ENCODE results near the gene LYPD5.

DNA sequence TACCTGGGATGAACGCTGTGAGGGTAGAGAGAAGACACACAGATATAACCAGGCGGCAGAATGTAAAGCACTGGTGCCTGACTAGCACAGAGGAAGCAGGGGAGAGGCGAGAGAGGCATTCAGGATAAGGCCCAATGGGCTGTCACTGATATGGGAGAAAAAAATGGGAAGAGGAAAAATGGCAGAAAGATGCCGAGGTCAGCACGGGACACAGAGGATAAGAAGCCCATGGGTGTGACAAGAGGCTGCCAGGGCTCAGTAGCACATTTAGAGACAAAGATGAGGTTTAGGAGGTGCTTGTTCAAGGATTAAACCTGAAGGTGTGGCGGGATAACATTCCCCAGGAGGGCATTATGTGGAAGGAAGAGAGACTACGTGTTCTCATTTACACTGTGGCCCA lies 53.1 kb downstream of the LYPD5 start:
- TF ChIP-seq, protein P1, sequence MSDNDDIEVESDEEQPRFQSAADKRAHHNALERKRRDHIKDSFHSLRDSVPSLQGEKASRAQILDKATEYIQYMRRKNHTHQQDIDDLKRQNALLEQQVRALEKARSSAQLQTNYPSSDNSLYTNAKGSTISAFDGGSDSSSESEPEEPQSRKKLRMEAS (IDR thresholded peaks at IDR 0.05): no peak
- TF ChIP-seq, protein P2, sequence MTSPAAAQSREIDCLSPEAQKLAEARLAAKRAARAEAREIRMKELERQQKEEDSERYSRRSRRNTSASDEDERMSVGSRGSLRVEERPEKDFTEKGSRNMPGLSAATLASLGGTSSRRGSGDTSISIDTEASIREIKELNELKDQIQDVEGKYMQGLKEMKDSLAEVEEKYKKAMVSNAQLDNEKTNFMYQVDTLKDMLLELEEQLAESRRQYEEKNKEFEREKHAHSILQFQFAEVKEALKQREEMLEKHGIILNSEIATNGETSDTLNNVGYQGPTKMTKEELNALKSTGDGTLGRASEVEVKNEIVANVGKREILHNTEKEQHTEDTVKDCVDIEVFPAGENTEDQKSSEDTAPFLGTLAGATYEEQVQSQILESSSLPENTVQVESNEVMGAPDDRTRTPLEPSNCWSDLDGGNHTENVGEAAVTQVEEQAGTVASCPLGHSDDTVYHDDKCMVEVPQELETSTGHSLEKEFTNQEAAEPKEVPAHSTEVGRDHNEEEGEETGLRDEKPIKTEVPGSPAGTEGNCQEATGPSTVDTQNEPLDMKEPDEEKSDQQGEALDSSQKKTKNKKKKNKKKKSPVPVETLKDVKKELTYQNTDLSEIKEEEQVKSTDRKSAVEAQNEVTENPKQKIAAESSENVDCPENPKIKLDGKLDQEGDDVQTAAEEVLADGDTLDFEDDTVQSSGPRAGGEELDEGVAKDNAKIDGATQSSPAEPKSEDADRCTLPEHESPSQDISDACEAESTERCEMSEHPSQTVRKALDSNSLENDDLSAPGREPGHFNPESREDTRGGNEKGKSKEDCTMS (CRISPR knock-in tag; conservative IDR thresholded peaks at IDR 0.05): no peak
- no peak for TF ChIP-seq ZSCAN30 (CRISPR knock-in tag; IDR thresholded peaks at IDR 0.05)
- TF ChIP-seq ATAD3A (CRISPR knock-in tag; IDR thresholded peaks at IDR 0.05): no peak
- TF ChIP-seq, protein P3, sequence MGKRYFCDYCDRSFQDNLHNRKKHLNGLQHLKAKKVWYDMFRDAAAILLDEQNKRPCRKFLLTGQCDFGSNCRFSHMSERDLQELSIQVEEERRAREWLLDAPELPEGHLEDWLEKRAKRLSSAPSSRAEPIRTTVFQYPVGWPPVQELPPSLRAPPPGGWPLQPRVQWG (CRISPR knock-in tag; IDR thresholded peaks at IDR 0.05; ENCODE audit: borderline replicate concordance, low read depth): no peak
- TF ChIP-seq, protein P4, sequence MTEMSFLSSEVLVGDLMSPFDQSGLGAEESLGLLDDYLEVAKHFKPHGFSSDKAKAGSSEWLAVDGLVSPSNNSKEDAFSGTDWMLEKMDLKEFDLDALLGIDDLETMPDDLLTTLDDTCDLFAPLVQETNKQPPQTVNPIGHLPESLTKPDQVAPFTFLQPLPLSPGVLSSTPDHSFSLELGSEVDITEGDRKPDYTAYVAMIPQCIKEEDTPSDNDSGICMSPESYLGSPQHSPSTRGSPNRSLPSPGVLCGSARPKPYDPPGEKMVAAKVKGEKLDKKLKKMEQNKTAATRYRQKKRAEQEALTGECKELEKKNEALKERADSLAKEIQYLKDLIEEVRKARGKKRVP (CRISPR knock-in tag; IDR thresholded peaks at IDR 0.05): no peak

Data from HepG2 (cell line).